Mesenchymal stem cell (in vitro differentiated cells and primary cell): ENCODE results near the gene DGKH.

Experiments
- DNase-seq: peaks from one replicate; pipeline ENCODE4 v3.0.0-alpha.2; 2013
- H2AFZ ChIP-seq: one replicate; pipeline ENCODE4 v1.6.1; 2013; ENCODE audit warnings: low read depth, mild to moderate bottlenecking, control low read depth, inconsistent platforms, low read length, moderate library complexity
- H2AK5ac ChIP-seq: 2 replicates; pipeline ENCODE4 v1.6.1; 2013; ENCODE audit warnings: low read length, moderate library complexity, mild to moderate bottlenecking, inconsistent platforms; ENCODE audit not compliant: severe bottlenecking
- H2BK120ac ChIP-seq: one replicate; pipeline ENCODE4 v1.6.1; 2013; ENCODE audit warnings: low read depth, mild to moderate bottlenecking, inconsistent platforms, low read length, moderate library complexity
- H2BK12ac ChIP-seq, 2 experiments: one replicate each; pipeline ENCODE4 v1.6.1; 2013; ENCODE audit warnings: inconsistent platforms in 2 of 2, low read length in 2 of 2, mild to moderate bottlenecking in 2 of 2, moderate library complexity in 2 of 2, control low read depth in 1 of 2
- H2BK15ac ChIP-seq: one replicate; pipeline ENCODE4 v1.6.1; 2013; ENCODE audit warnings: mild to moderate bottlenecking, low read depth, inconsistent platforms; ENCODE audit not compliant: poor library complexity, severe bottlenecking
- H2BK5ac ChIP-seq: 2 replicates; pipeline ENCODE4 v1.6.1; 2013; ENCODE audit warnings: low read depth, mild to moderate bottlenecking, low read length, control low read depth, inconsistent platforms; ENCODE audit not compliant: poor library complexity, severe bottlenecking
- H3K14ac ChIP-seq, 2 experiments: one replicate each; pipeline ENCODE4 v1.6.1; 2013; ENCODE audit warnings: inconsistent platforms in 2 of 2, low read length in 2 of 2, control low read depth in 1 of 2, mild to moderate bottlenecking in 1 of 2, moderate library complexity in 1 of 2
- H3K18ac ChIP-seq, 2 experiments: one replicate each; pipeline ENCODE4 v1.6.1; 2013; ENCODE audit warnings: inconsistent platforms in 2 of 2, low read length in 2 of 2, control low read depth in 1 of 2, low read depth in 1 of 2, mild to moderate bottlenecking in 1 of 2
- H3K23ac ChIP-seq, 2 experiments: one replicate each; pipeline ENCODE4 v1.6.1; 2013; ENCODE audit warnings: inconsistent platforms in 2 of 2, low read length in 2 of 2, mild to moderate bottlenecking in 2 of 2, moderate library complexity in 2 of 2, control low read depth in 1 of 2
- H3K27ac ChIP-seq: 2 replicates; pipeline ENCODE4 v1.5.1; 2013; ENCODE audit warnings: mild to moderate bottlenecking, moderate library complexity, low read length, control low read depth, inconsistent platforms; ENCODE audit not compliant: poor library complexity, severe bottlenecking
- H3K27me3 ChIP-seq, 2 experiments: 2 replicates each; pipeline versions ENCODE4 v1.6.1 to v1.7.0; 2013; ENCODE audit warnings: low read length in 2 of 2, mild to moderate bottlenecking in 2 of 2, moderate library complexity in 2 of 2, control low read depth in 1 of 2, inconsistent platforms in 1 of 2; ENCODE audit not compliant: control insufficient read depth in 1 of 2, insufficient read depth in 1 of 2
- H3K36me3 ChIP-seq, 2 experiments: 2 replicates each; pipeline versions ENCODE4 v1.6.1 to v1.7.0; 2013; ENCODE audit warnings: low read length in 2 of 2, control low read depth in 1 of 2, inconsistent platforms in 1 of 2, low read depth in 1 of 2, mild to moderate bottlenecking in 1 of 2; ENCODE audit not compliant: insufficient read depth in 2 of 2, control insufficient read depth in 1 of 2
- H3K4ac ChIP-seq, 2 experiments: one replicate each; pipeline ENCODE4 v1.6.1; 2013; ENCODE audit warnings: inconsistent platforms in 2 of 2, low read length in 2 of 2, mild to moderate bottlenecking in 2 of 2, moderate library complexity in 2 of 2, control low read depth in 1 of 2, low read depth in 1 of 2
- H3K4me1 ChIP-seq: 2 replicates; pipeline ENCODE4 v1.6.1; 2013; ENCODE audit warnings: low read depth, low read length, control low read depth; ENCODE audit not compliant: control insufficient read depth, insufficient read depth
- H3K4me2 ChIP-seq: 2 replicates; pipeline ENCODE4 v1.6.1; 2013; ENCODE audit warnings: low read length, mild to moderate bottlenecking, inconsistent platforms; ENCODE audit not compliant: poor library complexity, severe bottlenecking
- H3K4me3 ChIP-seq, 2 experiments: 2 replicates each; pipeline versions ENCODE4 v1.5.1 to v1.7.0; 2013; ENCODE audit warnings: low read length in 2 of 2, mild to moderate bottlenecking in 2 of 2, control low read depth in 1 of 2, low read depth in 1 of 2; ENCODE audit not compliant: insufficient read depth in 1 of 2
- H3K79me1 ChIP-seq: replicated peaks from 2 replicates; pipeline ENCODE4 v1.6.1; 2013; ENCODE audit warnings: mild to moderate bottlenecking, control low read depth, low read length, inconsistent platforms; ENCODE audit not compliant: poor library complexity, severe bottlenecking
- H3K9ac ChIP-seq: 2 replicates; pipeline ENCODE4 v1.7.0; 2013; ENCODE audit warnings: mild to moderate bottlenecking, low read length, moderate library complexity
- H3K9me3 ChIP-seq: 2 replicates; pipeline ENCODE4 v1.7.0; 2013; ENCODE audit warnings: mild to moderate bottlenecking, low read length; ENCODE audit not compliant: control insufficient read depth
- H4K8ac ChIP-seq: one replicate; pipeline ENCODE4 v1.6.1; 2013; ENCODE audit warnings: inconsistent platforms, mild to moderate bottlenecking, low read length, moderate library complexity
- H4K91ac ChIP-seq: one replicate; pipeline ENCODE4 v1.6.1; 2013; ENCODE audit warnings: mild to moderate bottlenecking, low read length, inconsistent platforms
- WGBS: methylation state at CpG from one replicate; pipeline ENCODE4 v1.1.7; 2013; ENCODE audit warnings: mixed read lengths; 5-methylcytosine and 5-hydroxymethylcytosine counted together

The DGKH gene

GRCh38 chr13:42277618-42278276 is 229.3 kb downstream of the DGKH start:
- peaks cover 3% of the 10 kb centered on the region for H3K4me1 ChIP-seq
- H3K18ac ChIP-seq: no peak overlapping the region
- no peak overlapping the region for H3K9ac ChIP-seq
- no peak overlapping the region for H3K27ac ChIP-seq
- H4K8ac ChIP-seq: no peak overlapping the region
- H2BK12ac ChIP-seq: no peak overlapping the region
- no peak overlapping the region for H2BK5ac ChIP-seq
- H3K23ac ChIP-seq: no peak overlapping the region
- H3K14ac ChIP-seq: no peak overlapping the region
- H2AK5ac ChIP-seq: no peak overlapping the region
- peak overlapping the region in 1 of 2 experiments; percentile 27 for H3K4me3 ChIP-seq
- no peak overlapping the region for H3K4me2 ChIP-seq
- no peaks in the 10 kb centered on the region for H3K27me3 ChIP-seq
- 88% methylated on average over 6 of the region's 7 CpGs for WGBS
- no peak overlapping the region for H2BK120ac ChIP-seq
- DNase-seq: peak; percentile 41
- H3K9me3 ChIP-seq: no peaks in the 10 kb centered on the region
- H4K91ac ChIP-seq: no peak overlapping the region
- H2BK15ac ChIP-seq: no peak overlapping the region
- peaks cover 14% of the 10 kb centered on the region for H3K79me1 ChIP-seq
- no peak overlapping the region for H3K4ac ChIP-seq
- H2AFZ ChIP-seq: no peak overlapping the region
- H3K36me3 ChIP-seq: no peaks in the 10 kb centered on the region

DNA sequence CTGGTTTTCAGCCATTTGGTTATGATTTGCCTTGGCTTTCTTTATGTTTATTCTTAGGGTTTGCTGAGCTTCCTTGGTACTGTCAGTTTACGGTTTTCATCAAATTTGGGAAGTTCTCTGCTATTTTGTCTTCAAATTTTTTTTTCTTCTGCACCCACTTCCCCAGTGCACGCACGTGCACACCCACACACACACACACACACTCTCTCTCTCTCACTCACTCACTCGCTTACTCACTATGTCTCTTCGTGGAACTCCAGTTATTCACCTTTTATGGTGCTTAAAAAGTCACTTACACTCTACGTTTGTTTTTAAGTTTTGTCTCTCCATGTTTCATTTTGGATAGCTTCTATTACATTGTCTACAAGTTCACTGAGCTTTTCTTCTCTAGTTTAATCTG is 230.6 kb downstream of the DGKH start:
- no peak overlapping the region for H3K9ac ChIP-seq
- DNase-seq: no peak
- no peak overlapping the region for H4K8ac ChIP-seq
- H3K18ac ChIP-seq: no peak overlapping the region
- 95% methylated on average over 5 of the region's 6 CpGs for WGBS
- H3K27ac ChIP-seq: no peak overlapping the region
- H2BK12ac ChIP-seq: no peak overlapping the region
- no peak overlapping the region for H2AFZ ChIP-seq
- H2AK5ac ChIP-seq: no peak overlapping the region
- H3K36me3 ChIP-seq: no peaks in the 10 kb centered on the region
- H3K4me2 ChIP-seq: no peak overlapping the region
- no peak overlapping the region for H3K14ac ChIP-seq
- no peak overlapping the region for H3K23ac ChIP-seq
- H4K91ac ChIP-seq: no peak overlapping the region
- H3K9me3 ChIP-seq: no peaks in the 10 kb centered on the region
- no peak overlapping the region for H2BK120ac ChIP-seq
- H3K4me3 ChIP-seq: no peak overlapping the region
- H3K79me1 ChIP-seq: peaks cover 14% of the 10 kb centered on the region
- H2BK5ac ChIP-seq: no peak overlapping the region
- no peak overlapping the region for H3K4ac ChIP-seq
- H3K4me1 ChIP-seq: peaks cover 3% of the 10 kb centered on the region
- H2BK15ac ChIP-seq: no peak overlapping the region
- no peaks in the 10 kb centered on the region for H3K27me3 ChIP-seq

GRCh38 chr13:42279986-42280385 is 231.5 kb downstream of the DGKH start:
- no CpG with 5 or more reads among the region's 1 CpG for WGBS
- Histone ChIP-seq H2BK120ac (no peak overlapping the region), H3K18ac (no peak overlapping the region), H2AFZ (no peak overlapping the region), H4K91ac (no peak overlapping the region), H2BK12ac (no peak overlapping the region), H2BK15ac (no peak overlapping the region), H3K23ac (no peak overlapping the region), H3K9me3 (no peaks in the 10 kb centered on the region), H2AK5ac (no peak overlapping the region), H3K27ac (no peak overlapping the region), H3K4ac (no peak overlapping the region), H3K9ac (no peak overlapping the region), H2BK5ac (no peak overlapping the region), H3K79me1 (peaks cover 9% of the 10 kb centered on the region), H3K36me3 (no peaks in the 10 kb centered on the region), H3K4me3 (no peak overlapping the region), H4K8ac (no peak overlapping the region), H3K4me1 (no peaks in the 10 kb centered on the region), H3K27me3 (no peaks in the 10 kb centered on the region), H3K14ac (no peak overlapping the region), H3K4me2 (no peak overlapping the region)
- no peak for DNase-seq

DNA sequence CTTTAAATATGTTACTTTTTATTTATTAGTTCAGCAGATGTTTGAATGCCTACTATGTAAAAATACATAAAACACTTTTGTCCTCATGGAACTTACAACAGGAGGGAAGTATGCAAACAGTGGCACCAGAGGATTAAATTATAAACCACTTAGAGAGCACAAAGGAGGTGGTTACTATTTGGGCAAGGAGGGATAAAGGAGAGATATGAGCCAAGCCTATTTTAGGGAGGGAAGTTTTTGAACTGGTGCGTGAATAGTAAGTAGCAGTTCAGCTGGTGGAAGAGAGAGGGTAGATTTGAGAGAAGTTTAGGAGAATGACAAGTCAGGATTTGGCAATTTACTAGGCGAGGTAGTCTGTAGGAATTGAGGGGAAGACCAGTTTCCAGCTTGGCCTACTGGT is 232.1 kb downstream of the DGKH start:
- Histone ChIP-seq H2BK12ac (no peak overlapping the region), H3K79me1 (peaks cover 10% of the 10 kb centered on the region), H3K9ac (no peak overlapping the region), H3K27ac (no peak overlapping the region), H3K14ac (no peak overlapping the region), H4K91ac (no peak overlapping the region), H3K27me3 (no peaks in the 10 kb centered on the region), H2AK5ac (no peak overlapping the region), H3K4me2 (no peak overlapping the region), H3K4me3 (no peak overlapping the region), H3K23ac (no peak overlapping the region), H3K4me1 (no peaks in the 10 kb centered on the region), H3K4ac (no peak overlapping the region), H3K9me3 (no peaks in the 10 kb centered on the region), H2BK5ac (no peak overlapping the region), H3K36me3 (peaks cover 0 to 4% of the 10 kb centered on the region in 2 experiments), H2BK15ac (no peak overlapping the region), H2BK120ac (no peak overlapping the region), H4K8ac (no peak overlapping the region), H3K18ac (no peak overlapping the region), H2AFZ (no peak overlapping the region)
- DNase-seq: no peak
- 98% methylated on average over 2 of the region's 2 CpGs for WGBS
